H1 (cell line): ENCODE results near the gene TNS3. TPM values are rescaled to one million over a fixed set of nuclear protein-coding genes. Genes with fewer than 3 reads are reported as not detected.

Source experiments
- CTCF ChIA-PET: fragments of 300-600 bp; sonication (Branson Sonifier 250); formaldehyde crosslinking; loops from one replicate; lab custom pipeline; 2021; ENCODE audit not compliant: partially characterized antibody; lab: Charles Lee
- POLR2A ChIA-PET: fragments of 300-600 bp; sonication (Branson Sonifier 250); formaldehyde crosslinking; loops from one replicate; lab custom pipeline; 2021; ENCODE audit warnings: inconsistent platforms; ENCODE audit not compliant: partially characterized antibody; lab: Charles Lee
- DNase-seq, 2 experiments: peaks; one replicate each; pipeline versions ENCODE4 v3.0.0 to v3.0.0-alpha.2; 2010 to 2022; ENCODE audit warnings: low spot score in 2 of 2, low read depth in 1 of 2, mixed read lengths in 1 of 2
- FAIRE-seq: peaks from 2 replicates; lab custom pipeline; 2011; peaks lifted over from hg19 to GRCh38; lab: Jason Lieb, UNC
- H2AFZ ChIP-seq: 2 replicates; pipeline ENCODE4 v1.8.1; 2012; ENCODE audit warnings: low read length, inconsistent platforms
- H2AK5ac ChIP-seq: 2 replicates; pipeline ENCODE4 v1.6.1; 2013; ENCODE audit warnings: low read depth, low read length
- H2BK120ac ChIP-seq: replicated peaks from 2 replicates; pipeline ENCODE3; 2013; ENCODE audit warnings: low read depth, low read length, inconsistent platforms
- H2BK12ac ChIP-seq: 2 replicates; pipeline ENCODE4 v1.6.1; 2013; ENCODE audit warnings: low read depth, low read length
- H2BK15ac ChIP-seq: 2 replicates; pipeline ENCODE4 v1.6.1; 2013; ENCODE audit warnings: low read length
- H2BK20ac ChIP-seq: 2 replicates; pipeline ENCODE4 v1.6.1; 2013; ENCODE audit warnings: low read length
- H2BK5ac ChIP-seq: 2 replicates; pipeline ENCODE4 v1.6.1; 2013; ENCODE audit warnings: low read depth, low read length
- H3K14ac ChIP-seq: 2 replicates; pipeline ENCODE4 v1.6.1; 2013; ENCODE audit warnings: inconsistent platforms; ENCODE audit not compliant: insufficient read length
- H3K18ac ChIP-seq: 2 replicates; pipeline ENCODE4 v1.6.1; 2013; ENCODE audit warnings: low read length; ENCODE audit errors: extremely low read depth
- H3K23ac ChIP-seq: 2 replicates; pipeline ENCODE4 v1.6.1; 2013; ENCODE audit warnings: inconsistent platforms; ENCODE audit not compliant: insufficient read length
- H3K23me2 ChIP-seq: 2 replicates; pipeline ENCODE4 v1.6.1; 2013; ENCODE audit warnings: low read depth, low read length
- H3K27ac ChIP-seq: 2 replicates; pipeline ENCODE4 v1.6.1; 2011; ENCODE audit warnings: low read depth, low read length, inconsistent platforms
- H3K27me3 ChIP-seq, 4 experiments: replicated peaks in 1 of 4; 1 replicate in 1 of 4; 2 replicates in 3 of 4; pipeline versions ENCODE4 v1.6.1 to v1.8.1; 2011 to 2013; ENCODE audit warnings: low read length in 3 of 4, mild to moderate bottlenecking in 3 of 4, inconsistent platforms in 2 of 4, mixed read lengths in 2 of 4, moderate library complexity in 1 of 4; ENCODE audit not compliant: control insufficient read depth in 3 of 4, insufficient read depth in 3 of 4; ENCODE audit errors: extremely low read depth in 1 of 4
- H3K36me3 ChIP-seq, 4 experiments: 2 replicates each; pipeline versions ENCODE4 v1.6.1 to v1.8.1; 2011 to 2013; ENCODE audit warnings: mild to moderate bottlenecking in 4 of 4, low read length in 3 of 4, moderate library complexity in 2 of 4, control low read depth in 1 of 4, inconsistent platforms in 1 of 4; ENCODE audit not compliant: insufficient read depth in 4 of 4, control insufficient read depth in 2 of 4
- H3K4ac ChIP-seq: replicated peaks from 2 replicates; pipeline ENCODE3; 2013; ENCODE audit warnings: low read length, low read depth, mixed read lengths, inconsistent platforms; ENCODE audit not compliant: insufficient read length
- H3K4me1 ChIP-seq, 4 experiments: replicated peaks in 1 of 4; 1 replicate in 1 of 4; 2 replicates in 3 of 4; pipeline versions ENCODE4 v1.6.1 to v1.8.1; 2011 to 2013; ENCODE audit warnings: low read length in 3 of 4, inconsistent platforms in 2 of 4, mixed read lengths in 1 of 4; ENCODE audit not compliant: insufficient read depth in 4 of 4, control insufficient read depth in 3 of 4
- H3K4me2 ChIP-seq, 2 experiments: 2 replicates each; pipeline versions ENCODE4 v1.6.1 to v1.8.1; 2011 to 2013; ENCODE audit warnings: low read depth in 2 of 2, low read length in 2 of 2, control low read depth in 1 of 2, inconsistent platforms in 1 of 2, mild to moderate bottlenecking in 1 of 2; ENCODE audit not compliant: insufficient read depth in 1 of 2
- H3K4me3 ChIP-seq, 4 experiments: fragments of 200-600, 300-600 bp in 1 of 4; sonication (generic), shearing (Covaris generic), sonication (Bioruptor Twin) in 1 of 4; 2 replicates each; pipeline versions ENCODE4 v1.5.1 to v1.8.1; 2011 to 2016; ENCODE audit warnings: low read length in 4 of 4, low read depth in 3 of 4, control low read depth in 2 of 4, inconsistent platforms in 2 of 4, mild to moderate bottlenecking in 2 of 4, mixed read lengths in 1 of 4, moderate library complexity in 1 of 4; ENCODE audit not compliant: insufficient read depth in 2 of 4; ENCODE audit errors: extremely low read depth in 1 of 4
- H3K56ac ChIP-seq: replicated peaks from 2 replicates; pipeline ENCODE3; 2013; ENCODE audit warnings: low read depth, mild to moderate bottlenecking, mixed read lengths, low read length, inconsistent platforms; ENCODE audit not compliant: insufficient read length
- H3K79me1 ChIP-seq: 2 replicates; pipeline ENCODE4 v1.6.1; 2013; ENCODE audit warnings: low read depth, low read length, control low read depth
- H3K79me2 ChIP-seq, 2 experiments: 2 replicates each; pipeline versions ENCODE4 v1.6.1 to v1.8.1; 2012 to 2013; ENCODE audit warnings: low read length in 2 of 2, mild to moderate bottlenecking in 2 of 2, inconsistent platforms in 1 of 2; ENCODE audit not compliant: insufficient read depth in 2 of 2, control insufficient read depth in 1 of 2
- H3K9ac ChIP-seq, 4 experiments: replicated peaks in 1 of 4; 1 replicate in 1 of 4; 2 replicates in 3 of 4; pipeline versions ENCODE4 v1.6.1 to v1.8.1; 2011 to 2013; ENCODE audit warnings: low read depth in 3 of 4, low read length in 3 of 4, control low read depth in 2 of 4, mild to moderate bottlenecking in 2 of 4, moderate library complexity in 2 of 4, inconsistent platforms in 1 of 4; ENCODE audit errors: extremely low read depth in 1 of 4
- H3K9me3 ChIP-seq, 2 experiments: 2 replicates each; pipeline versions ENCODE4 v1.6.1 to v1.8.1; 2012 to 2013; ENCODE audit warnings: mild to moderate bottlenecking in 2 of 2, moderate library complexity in 2 of 2, control low read depth in 1 of 2, inconsistent platforms in 1 of 2, low read depth in 1 of 2, low read length in 1 of 2, mixed read lengths in 1 of 2; ENCODE audit not compliant: insufficient read depth in 2 of 2
- H4K20me1 ChIP-seq, 2 experiments: replicated peaks in 1 of 2; 2 replicates each; pipeline versions ENCODE3 to v1.8.1; 2011 to 2013; ENCODE audit warnings: inconsistent platforms in 2 of 2, low read length in 2 of 2, mild to moderate bottlenecking in 1 of 2; ENCODE audit not compliant: insufficient read depth in 2 of 2, control insufficient read depth in 1 of 2
- H4K5ac ChIP-seq: 2 replicates; pipeline ENCODE4 v1.6.1; 2013; ENCODE audit warnings: low read length, low read depth, mixed read lengths, inconsistent platforms; ENCODE audit not compliant: insufficient read length
- H4K8ac ChIP-seq: 2 replicates; pipeline ENCODE4 v1.8.0; 2013; ENCODE audit warnings: mild to moderate bottlenecking, moderate library complexity, low read length, inconsistent platforms; ENCODE audit not compliant: insufficient read depth; ENCODE audit errors: extremely low read depth
- H4K91ac ChIP-seq: replicated peaks from 2 replicates; pipeline ENCODE3; 2013; ENCODE audit warnings: low read length, mixed read lengths, inconsistent platforms; ENCODE audit not compliant: insufficient read length
- EGR1 ChIP-seq: IDR thresholded peaks from 2 replicates; pipeline ENCODE4 v1.6.1; 2011; ENCODE audit warnings: low read depth, low read length, borderline replicate concordance
- GABPA ChIP-seq: IDR thresholded peaks from 2 replicates; pipeline ENCODE4 v1.6.1; 2011; ENCODE audit warnings: mild to moderate bottlenecking, low read length, moderate library complexity, borderline replicate concordance; ENCODE audit not compliant: insufficient read depth
- HDAC2 ChIP-seq, 2 experiments: fragments of 300-600 bp in 1 of 2; sonication (generic) in 1 of 2; IDR thresholded peaks; 2 replicates each; pipeline ENCODE4 v1.6.1; 2011 to 2012; ENCODE audit warnings: low read depth in 2 of 2, low read length in 2 of 2, mild to moderate bottlenecking in 2 of 2, moderate library complexity in 2 of 2, borderline replicate concordance in 1 of 2, inconsistent platforms in 1 of 2
- SP1 ChIP-seq: IDR thresholded peaks from 2 replicates; pipeline ENCODE4 v1.6.1; 2011; ENCODE audit warnings: low read depth, low read length
- TBP ChIP-seq: IDR thresholded peaks from 2 replicates; pipeline ENCODE4 v1.6.1; 2011; ENCODE audit warnings: low read depth, low read length, improper control_type of control experiment
- WGBS, 2 experiments: shearing (Covaris generic) in 1 of 2; methylation state at CpG; one replicate each; pipeline versions ENCODE4 v1.1.6 to v1.1.7; 2013 to 2015; ENCODE audit warnings: low lambda C conversion rate in 2 of 2, mixed read lengths in 2 of 2, inconsistent platforms in 1 of 2, low coverage in 1 of 2, missing lambda C conversion rate in 1 of 2; ENCODE audit not compliant: insufficient replicate concordance in 2 of 2, insufficient coverage in 1 of 2, insufficient read length in 1 of 2; ENCODE audit errors: extremely low coverage in 1 of 2, missing lambda C conversion rate in 1 of 2; 5-methylcytosine and 5-hydroxymethylcytosine counted together
- polyA plus RNA-seq, 7 experiments: library from polyadenylated mRNA; depleted of rRNA in 3 of 7; stranded (reverse) in 5 of 7; unstranded in 2 of 7; fragments of >200 nt in 5 of 7; fragments of 200-250 nt in 2 of 7; gene quantifications; 1 replicate in 5 of 7; 2 replicates in 1 of 7; 4 replicates in 1 of 7; pipeline versions ENCODE4 v1.2.1 to v1.2.3, GENCODE V29; 2011 to 2013; ENCODE audit warnings: missing spikeins in 2 of 7, mixed read lengths in 2 of 7
- total RNA-seq: library from RNA; stranded (reverse); fragmentation: NEBNext Ultra II Directional; extraction: Animal tissue kit (Norgen Biotek cat#: 25700); gene quantifications from 2 replicates; pipeline ENCODE4 v1.2.1, GENCODE V29; 2021
- TF ChIP-seq, protein P1 (sequence below): IDR thresholded peaks from 2 replicates; pipeline ENCODE4 v1.6.1; 2012; ENCODE audit warnings: low read length, inconsistent platforms
- TF ChIP-seq, protein P2 (sequence below), 3 experiments: IDR thresholded peaks; 1 replicate in 2 of 3; 2 replicates in 1 of 3; pipeline versions ENCODE4 v1.5.1 to v1.6.1; 2011; ENCODE audit warnings: low read length in 3 of 3, mild to moderate bottlenecking in 3 of 3, inconsistent platforms in 2 of 3, low read depth in 1 of 3, moderate library complexity in 1 of 3; ENCODE audit not compliant: insufficient read depth in 1 of 3; ENCODE audit errors: control extremely low read depth in 1 of 3

TNS3 gene
- total and polyA plus RNA-seq, 2 of the 8 experiments (the other 6 are each of a cell fraction or from before 2014, with no cell fraction given) = 11.9 to 24.2 TPM

DNA sequence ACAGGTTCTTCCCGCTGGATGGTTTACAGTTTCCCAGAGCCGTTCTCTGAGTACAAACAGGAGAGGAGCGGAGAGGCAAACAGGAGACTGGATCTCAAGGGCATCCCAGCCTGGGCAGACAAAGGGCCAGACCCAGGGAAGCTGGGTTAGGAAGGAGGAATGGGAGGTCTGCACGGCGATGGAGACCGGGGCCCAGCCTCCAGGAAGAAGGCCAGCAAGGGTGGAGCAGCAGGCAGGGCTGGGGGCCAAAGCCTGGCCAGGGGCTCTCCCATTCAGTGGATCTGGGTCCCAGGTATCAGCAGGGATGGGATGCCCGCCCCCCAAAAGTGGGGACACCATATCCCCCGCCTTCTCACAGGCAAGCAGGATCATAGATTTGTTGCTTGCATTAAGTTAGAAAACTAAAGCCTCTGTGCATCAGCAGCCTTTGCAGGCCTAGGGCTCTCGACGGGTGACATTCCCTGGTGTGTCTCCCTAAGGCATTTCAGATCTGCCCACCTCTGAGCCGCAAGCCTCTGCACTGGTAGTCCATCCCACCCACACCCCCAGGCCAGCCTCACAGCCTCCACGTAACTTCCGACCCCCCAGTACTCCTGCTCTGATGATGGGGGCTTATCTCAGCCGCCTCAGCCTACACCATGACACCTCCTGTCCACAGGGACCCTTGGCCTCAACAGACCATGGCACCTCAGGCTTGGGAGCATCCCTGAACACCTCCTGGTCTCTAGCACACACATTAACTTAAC lies 59.9 kb downstream of the TNS3 start:
- peaks cover 0 to 3% (median 2%) of the 10 kb centered on the region in 4 experiments; a peak in 3 of 8 replicates for H3K36me3 ChIP-seq
- no peak overlapping the region for H3K4me3 ChIP-seq
- H2BK15ac ChIP-seq = no peak overlapping the region
- peak overlapping the region; percentile 65; the same call in 1 of the 2 replicates for H2AK5ac ChIP-seq
- peak overlapping the region; percentile 49 for H3K4ac ChIP-seq
- no peak overlapping the region for H4K8ac ChIP-seq
- no peak overlapping the region for H2BK120ac ChIP-seq
- no peak overlapping the region for H3K18ac ChIP-seq
- no peak for FAIRE-seq
- WGBS, 2 experiments = 90% methylated on average over 14 of the region's 14 CpGs; no CpG with 5 or more reads in 1 of the 2 experiments
- no peak overlapping the region for H2BK5ac ChIP-seq
- no peak overlapping the region for H3K14ac ChIP-seq
- H3K9me3 ChIP-seq = no peaks in the 10 kb centered on the region
- no peaks in the 10 kb centered on the region for H3K79me2 ChIP-seq
- no peak overlapping the region for H2AFZ ChIP-seq
- H3K9ac ChIP-seq = no peak overlapping the region
- H3K79me1 ChIP-seq = peaks cover 12% of the 10 kb centered on the region; the same call in 1 of the 2 replicates
- H3K4me1 ChIP-seq = peaks cover 0 to 13% (median 9%) of the 10 kb centered on the region in 4 experiments; a peak in 6 of 7 replicates
- H3K23ac ChIP-seq = no peak overlapping the region
- no peak overlapping the region for H2BK20ac ChIP-seq
- DNase-seq = no peak
- no peak overlapping the region for H3K27ac ChIP-seq
- H3K23me2 ChIP-seq = no peaks in the 10 kb centered on the region
- peaks cover 0 to 3% of the 10 kb centered on the region in 2 experiments for H4K20me1 ChIP-seq
- H3K4me2 ChIP-seq = no peak overlapping the region
- no peak overlapping the region for H4K5ac ChIP-seq
- H2BK12ac ChIP-seq = no peak overlapping the region
- H3K56ac ChIP-seq = no peak overlapping the region
- POLR2A ChIA-PET = no interaction called here
- CTCF ChIA-PET = interaction anchor here (0.7 to 1.3 kb wide), 2 partner anchors 15 to 534 kb away, joined by 3 to 4 read pairs; no protein-coding TSS in a partner anchor
- H3K27me3 ChIP-seq = no peaks in the 10 kb centered on the region
- no peak overlapping the region for H4K91ac ChIP-seq
- TF ChIP-seq, protein P1, sequence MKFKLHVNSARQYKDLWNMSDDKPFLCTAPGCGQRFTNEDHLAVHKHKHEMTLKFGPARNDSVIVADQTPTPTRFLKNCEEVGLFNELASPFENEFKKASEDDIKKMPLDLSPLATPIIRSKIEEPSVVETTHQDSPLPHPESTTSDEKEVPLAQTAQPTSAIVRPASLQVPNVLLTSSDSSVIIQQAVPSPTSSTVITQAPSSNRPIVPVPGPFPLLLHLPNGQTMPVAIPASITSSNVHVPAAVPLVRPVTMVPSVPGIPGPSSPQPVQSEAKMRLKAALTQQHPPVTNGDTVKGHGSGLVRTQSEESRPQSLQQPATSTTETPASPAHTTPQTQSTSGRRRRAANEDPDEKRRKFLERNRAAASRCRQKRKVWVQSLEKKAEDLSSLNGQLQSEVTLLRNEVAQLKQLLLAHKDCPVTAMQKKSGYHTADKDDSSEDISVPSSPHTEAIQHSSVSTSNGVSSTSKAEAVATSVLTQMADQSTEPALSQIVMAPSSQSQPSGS = no peak
- TF ChIP-seq EGR1 (no peak), TBP (no peak), GABPA (no peak), HDAC2 (IDR thresholded peaks at IDR 0.05; ENCODE audit: borderline replicate concordance in 1 of 2, low read depth in 2 of 2, low read length in 2 of 2) (no peak), SP1 (no peak)
- TF ChIP-seq, protein P2, sequence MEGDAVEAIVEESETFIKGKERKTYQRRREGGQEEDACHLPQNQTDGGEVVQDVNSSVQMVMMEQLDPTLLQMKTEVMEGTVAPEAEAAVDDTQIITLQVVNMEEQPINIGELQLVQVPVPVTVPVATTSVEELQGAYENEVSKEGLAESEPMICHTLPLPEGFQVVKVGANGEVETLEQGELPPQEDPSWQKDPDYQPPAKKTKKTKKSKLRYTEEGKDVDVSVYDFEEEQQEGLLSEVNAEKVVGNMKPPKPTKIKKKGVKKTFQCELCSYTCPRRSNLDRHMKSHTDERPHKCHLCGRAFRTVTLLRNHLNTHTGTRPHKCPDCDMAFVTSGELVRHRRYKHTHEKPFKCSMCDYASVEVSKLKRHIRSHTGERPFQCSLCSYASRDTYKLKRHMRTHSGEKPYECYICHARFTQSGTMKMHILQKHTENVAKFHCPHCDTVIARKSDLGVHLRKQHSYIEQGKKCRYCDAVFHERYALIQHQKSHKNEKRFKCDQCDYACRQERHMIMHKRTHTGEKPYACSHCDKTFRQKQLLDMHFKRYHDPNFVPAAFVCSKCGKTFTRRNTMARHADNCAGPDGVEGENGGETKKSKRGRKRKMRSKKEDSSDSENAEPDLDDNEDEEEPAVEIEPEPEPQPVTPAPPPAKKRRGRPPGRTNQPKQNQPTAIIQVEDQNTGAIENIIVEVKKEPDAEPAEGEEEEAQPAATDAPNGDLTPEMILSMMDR (IDR thresholded peaks at IDR 0.05; ENCODE audit: control extremely low read depth in 1 of 3, insufficient read depth in 1 of 3, low read depth in 1 of 3, low read length in 3 of 3) = no peak
